HG02981 (cell line): ENCODE results near the gene SAP30BP.

Experiments
- ATAC-seq: cut with Tn5 transposase; IDR thresholded peaks from one replicate; pipeline ENCODE4 v1.9.1; 2021; ENCODE audit warnings: mild to moderate bottlenecking, moderate library complexity; ENCODE audit not compliant: unreplicated experiment

The SAP30BP gene

DNA sequence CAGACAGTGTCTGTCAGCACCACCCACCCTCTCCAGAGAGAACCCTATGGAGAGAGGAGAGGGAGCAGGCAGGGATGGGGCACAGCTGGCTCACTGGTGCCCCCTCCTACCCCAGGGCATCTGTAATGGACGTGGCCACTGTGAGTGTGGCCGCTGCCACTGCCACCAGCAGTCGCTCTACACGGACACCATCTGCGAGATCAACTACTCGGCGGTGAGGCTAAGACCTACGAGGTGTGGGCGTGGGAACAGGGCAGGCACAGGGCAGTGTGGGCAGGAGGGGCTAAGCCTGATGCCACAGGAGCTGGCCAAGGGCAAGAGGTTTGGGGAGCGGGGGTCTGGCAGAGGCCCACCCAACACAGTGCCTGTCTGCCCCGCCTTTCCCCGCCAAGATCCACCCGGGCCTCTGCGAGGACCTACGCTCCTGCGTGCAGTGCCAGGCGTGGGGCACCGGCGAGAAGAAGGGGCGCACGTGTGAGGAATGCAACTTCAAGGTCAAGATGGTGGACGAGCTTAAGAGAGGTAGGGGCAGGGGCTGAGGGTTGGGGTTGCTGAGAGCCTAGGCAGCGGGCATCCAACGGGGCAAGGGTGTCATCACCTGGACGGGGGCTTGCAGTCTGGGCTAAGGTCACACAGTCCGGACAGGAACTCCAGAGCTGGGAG is 69.2 kb downstream of the SAP30BP start:
- no peak for ATAC-seq

DNA sequence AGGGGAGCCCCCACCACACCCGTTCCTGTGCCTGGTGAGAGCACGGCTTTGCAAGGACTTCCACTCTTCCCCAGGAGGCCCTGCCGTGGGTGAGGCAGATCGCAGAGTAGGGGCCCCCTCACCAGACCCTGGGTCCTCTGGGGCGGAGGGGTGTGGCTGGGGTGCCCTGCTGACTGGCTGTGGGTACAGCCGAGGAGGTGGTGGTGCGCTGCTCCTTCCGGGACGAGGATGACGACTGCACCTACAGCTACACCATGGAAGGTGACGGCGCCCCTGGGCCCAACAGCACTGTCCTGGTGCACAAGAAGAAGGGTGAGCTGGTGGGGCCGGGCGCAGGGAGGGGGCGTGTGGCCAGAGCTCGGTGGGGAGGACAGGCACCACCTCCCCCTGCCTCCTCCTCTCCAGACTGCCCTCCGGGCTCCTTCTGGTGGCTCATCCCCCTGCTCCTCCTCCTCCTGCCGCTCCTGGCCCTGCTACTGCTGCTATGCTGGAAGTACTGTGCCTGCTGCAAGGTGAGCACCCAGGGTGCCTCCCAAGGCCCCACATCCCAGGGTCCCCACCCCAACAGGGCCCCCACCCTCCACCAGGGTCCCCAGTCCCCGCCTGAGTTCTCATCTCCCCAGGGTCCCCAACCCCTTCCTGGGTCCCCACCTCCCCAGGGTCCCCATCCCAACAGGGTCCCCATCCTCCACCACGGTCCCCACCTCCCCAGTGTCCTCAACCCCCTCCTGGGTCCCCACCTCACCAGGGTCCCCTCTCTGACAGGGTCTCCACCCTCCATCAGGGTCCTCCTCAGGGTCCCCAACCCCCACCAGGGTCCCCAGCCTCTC is 70.2 kb downstream of the SAP30BP start:
- no peak for ATAC-seq

DNA sequence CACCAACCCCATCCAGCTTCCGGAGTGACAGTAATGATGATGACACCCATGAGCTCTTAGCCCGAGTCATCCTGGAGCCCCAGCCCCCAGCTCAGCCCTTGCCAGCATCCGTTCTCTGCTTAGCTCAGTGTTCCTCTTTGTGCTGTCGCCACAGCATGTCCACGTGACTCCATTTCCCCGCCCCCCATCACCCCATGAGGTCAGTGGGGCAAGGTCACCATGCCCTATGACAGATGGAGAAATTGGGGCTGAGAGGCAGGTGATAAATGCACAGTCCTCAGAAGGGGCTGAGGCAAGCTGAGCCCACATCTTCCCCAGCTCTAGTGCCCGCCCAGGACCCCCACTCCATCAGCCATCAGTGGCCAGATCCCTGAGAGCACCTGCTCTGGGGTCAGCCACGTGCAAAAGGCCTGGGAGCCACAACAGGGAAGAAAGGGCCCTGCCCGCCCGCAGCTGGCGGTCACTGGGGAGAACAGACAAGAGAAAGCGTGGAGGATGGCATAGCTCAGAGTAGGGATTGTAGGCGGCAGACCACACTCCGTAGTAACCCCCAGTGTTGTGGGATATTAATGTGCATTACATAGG is 71.2 kb downstream of the SAP30BP start:
- no peak for ATAC-seq

DNA sequence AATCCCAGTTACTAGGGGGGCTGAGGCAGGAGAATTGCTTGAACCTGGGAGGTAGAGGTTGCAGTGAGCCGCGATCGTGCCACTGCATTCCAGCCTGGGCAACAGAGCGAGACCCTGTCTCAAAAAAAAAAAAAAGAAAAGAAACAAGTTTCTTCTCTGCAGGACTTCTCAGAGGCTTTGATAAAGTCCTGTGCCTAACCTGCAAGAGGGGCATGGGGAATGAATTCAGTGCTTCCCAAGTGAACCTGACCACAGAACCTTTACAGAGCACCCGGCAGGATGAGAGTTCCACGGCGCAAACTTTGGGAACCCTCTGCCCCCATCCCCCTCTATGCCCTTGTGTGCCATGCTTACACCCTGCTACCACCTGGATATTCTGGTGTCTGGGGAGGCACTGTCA is 72.0 kb downstream of the SAP30BP start:
- no peak for ATAC-seq

DNA sequence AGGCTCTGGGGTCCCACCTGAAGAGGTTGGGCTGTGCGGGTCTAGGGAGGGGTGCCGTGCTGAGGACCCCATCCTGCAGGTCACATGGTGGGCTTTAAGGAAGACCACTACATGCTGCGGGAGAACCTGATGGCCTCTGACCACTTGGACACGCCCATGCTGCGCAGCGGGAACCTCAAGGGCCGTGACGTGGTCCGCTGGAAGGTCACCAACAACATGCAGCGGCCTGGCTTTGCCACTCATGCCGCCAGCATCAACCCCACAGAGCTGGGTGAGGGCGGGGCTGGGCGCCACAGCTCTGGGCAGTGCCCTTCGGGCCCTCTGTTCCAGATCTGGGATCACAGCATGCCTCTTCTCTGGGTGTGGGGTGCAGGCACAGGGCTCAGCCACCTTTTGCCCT is 72.7 kb downstream of the SAP30BP start:
- ATAC-seq: no peak

DNA sequence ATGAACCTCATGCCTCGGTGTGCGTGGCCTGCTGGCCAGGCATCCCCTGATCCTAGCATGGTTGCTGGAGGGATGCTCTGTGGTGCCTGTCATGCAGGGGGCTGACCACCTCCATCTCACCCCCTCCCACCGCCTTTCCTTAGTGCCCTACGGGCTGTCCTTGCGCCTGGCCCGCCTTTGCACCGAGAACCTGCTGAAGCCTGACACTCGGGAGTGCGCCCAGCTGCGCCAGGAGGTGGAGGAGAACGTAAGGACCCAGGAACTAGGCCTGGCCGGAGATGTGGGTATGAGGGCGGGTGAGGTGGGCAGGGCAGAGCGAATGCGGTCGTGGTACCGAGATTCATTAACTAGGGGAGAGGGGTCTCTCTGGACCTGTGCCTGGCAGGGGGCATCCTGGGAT is 73.1 kb downstream of the SAP30BP start:
- no peak for ATAC-seq

DNA sequence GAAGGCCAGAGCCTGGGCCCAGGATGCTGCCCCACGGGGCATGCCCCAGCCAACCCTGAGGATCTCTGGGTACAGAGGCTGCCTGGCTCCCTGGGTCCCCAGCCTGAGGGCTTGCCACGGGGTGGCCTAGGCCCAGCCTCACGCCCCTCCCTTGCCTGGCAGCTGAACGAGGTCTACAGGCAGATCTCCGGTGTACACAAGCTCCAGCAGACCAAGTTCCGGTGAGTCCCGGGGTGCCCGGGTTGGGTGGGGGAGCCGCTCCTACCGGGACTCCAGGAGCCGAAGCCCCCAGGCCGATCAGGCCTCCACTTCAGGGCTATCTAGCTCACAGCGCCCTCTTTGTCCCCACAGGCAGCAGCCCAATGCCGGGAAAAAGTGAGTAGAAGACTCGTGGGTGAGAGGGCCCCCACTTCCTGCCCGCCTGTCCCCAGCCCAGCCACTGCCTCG is 73.5 kb downstream of the SAP30BP start:
- no peak for ATAC-seq

DNA sequence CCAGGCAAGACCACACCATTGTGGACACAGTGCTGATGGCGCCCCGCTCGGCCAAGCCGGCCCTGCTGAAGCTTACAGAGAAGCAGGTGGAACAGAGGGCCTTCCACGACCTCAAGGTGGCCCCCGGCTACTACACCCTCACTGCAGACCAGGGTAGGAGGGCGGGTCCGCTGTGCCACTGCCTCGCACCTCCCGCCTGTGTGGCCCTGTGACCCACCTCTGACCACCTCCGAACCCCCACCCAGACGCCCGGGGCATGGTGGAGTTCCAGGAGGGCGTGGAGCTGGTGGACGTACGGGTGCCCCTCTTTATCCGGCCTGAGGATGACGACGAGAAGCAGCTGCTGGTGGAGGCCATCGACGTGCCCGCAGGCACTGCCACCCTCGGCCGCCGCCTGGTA is 75.2 kb downstream of the SAP30BP start:
- ATAC-seq: no peak

DNA sequence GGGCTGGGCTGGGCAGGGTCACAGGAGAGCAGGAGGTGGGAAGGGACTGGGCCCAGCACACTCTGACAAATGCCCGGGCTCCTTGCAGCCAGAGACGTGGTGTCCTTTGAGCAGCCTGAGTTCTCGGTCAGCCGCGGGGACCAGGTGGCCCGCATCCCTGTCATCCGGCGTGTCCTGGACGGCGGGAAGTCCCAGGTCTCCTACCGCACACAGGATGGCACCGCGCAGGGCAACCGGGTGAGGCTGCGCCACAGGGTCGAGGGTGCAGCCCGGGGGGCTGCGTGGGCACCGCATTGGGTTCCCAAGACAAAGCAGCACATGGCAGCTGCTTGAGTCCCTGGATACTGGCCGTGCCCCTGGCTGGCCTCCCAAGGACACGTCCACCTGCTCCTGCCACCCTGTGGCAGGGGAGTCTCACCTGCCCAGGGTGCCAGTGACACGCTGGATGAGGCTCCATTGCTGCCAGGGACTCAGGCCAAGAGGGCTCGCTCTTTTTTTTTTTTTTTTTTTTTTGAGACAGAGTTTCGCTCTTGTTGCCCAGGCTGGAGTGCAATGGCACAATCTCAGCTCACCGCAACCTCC is 76.6 kb downstream of the SAP30BP start:
- no peak for ATAC-seq

DNA sequence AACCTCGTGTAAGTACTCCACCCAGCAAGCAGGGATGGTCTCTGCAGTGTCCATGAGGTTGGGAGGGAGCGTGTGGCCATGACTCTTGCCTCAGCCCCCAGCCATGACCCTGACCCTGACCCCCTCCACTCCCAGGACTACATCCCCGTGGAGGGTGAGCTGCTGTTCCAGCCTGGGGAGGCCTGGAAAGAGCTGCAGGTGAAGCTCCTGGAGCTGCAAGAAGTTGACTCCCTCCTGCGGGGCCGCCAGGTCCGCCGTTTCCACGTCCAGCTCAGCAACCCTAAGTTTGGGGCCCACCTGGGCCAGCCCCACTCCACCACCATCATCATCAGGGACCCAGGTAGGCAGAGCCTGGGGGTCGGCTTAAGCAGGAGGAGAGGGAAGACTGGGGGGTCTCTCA is 81.6 kb downstream of the SAP30BP start:
- no peak for ATAC-seq

DNA sequence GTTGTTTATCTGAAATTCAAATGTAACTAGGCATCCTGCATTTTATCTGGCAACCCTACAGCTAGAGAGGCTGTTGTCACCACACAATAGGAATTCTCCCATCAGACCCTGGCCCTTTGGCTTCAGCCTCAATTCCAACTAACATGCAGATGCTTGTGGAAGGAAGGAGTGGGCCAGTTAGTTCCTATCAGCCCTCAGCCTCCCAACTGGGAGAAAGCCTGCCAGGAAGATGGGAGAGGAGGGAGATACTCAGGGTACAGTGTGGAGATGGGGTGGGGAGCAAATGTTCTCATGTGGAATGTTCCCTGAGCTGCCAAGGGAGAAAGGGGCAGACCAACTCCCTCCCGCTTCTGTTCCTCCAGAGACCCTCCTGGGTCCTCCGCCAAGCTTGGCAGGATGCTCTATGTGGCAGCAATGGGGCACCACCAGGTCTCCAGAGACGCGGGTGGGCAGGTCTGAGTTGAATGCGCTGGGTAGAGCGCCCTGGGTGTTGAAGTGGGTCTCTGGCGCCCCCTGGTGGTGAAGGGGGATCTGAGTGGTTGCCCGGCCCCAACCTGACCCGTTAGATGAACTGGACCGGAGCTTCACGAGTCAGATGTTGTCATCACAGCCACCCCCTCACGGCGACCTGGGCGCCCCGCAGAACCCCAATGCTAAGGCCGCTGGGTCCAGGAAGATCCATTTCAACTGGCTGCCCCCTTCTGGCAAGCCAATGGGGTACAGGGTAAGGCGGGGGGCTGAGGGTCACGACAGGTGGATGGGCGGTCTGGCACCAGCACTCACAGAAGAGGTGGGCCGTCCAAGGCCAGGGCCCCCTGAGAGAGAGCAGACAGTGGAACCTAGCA is 82.6 kb downstream of the SAP30BP start:
- no peak for ATAC-seq

DNA sequence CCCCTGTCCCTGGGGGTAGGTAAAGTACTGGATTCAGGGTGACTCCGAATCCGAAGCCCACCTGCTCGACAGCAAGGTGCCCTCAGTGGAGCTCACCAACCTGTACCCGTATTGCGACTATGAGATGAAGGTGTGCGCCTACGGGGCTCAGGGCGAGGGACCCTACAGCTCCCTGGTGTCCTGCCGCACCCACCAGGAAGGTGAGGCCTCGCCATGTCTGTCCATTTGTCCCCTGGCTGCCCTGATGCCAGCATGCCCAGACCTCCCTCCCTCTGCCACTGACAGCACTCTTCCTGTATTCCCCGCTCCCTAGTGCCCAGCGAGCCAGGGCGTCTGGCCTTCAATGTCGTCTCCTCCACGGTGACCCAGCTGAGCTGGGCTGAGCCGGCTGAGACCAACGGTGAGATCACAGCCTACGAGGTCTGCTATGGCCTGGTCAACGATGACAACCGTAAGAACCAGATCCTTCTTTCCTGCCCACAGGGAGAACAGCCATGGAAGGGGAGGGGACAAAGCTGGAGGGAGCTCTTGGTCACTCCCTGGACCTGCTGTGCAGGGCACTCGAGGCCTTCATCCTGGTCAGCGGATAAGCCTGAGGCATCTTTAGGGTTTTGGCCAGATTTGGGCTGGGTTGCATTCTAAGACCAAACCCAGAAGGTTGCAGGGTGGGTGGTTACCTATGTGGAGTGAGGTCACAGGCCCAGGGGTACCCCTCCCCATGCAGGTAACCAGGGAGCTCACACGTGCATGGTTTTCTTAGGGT is 83.7 kb downstream of the SAP30BP start:
- no peak for ATAC-seq

DNA sequence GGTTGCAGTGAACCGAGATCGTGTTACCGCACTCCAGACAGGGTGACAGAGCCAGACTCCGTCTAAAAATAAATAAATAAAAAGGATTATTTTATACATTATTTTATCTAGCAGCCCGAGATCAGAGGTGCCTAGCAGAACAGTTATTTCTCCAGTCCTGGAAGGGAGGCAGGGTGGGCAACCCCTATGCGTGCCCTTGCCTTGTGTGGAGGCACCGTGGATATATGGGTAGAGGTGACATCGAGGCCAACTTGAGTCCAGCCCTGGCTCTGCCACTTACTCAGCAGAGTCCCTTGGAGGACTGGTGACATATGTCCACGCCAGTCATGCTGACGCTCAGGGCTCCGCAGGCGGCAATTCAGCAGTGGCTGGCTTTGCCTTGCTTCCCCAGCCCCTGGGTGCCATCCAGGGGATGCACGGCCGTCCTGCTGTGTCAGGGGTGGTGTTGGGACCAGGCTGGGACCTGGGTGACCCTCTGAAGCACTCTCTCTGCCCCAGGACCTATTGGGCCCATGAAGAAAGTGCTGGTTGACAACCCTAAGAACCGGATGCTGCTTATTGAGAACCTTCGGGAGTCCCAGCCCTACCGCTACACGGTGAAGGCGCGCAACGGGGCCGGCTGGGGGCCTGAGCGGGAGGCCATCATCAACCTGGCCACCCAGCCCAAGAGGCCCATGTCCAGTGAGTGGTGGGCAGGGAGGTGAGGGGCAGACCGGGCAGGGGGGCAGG is 84.7 kb downstream of the SAP30BP start:
- no peak for ATAC-seq

DNA sequence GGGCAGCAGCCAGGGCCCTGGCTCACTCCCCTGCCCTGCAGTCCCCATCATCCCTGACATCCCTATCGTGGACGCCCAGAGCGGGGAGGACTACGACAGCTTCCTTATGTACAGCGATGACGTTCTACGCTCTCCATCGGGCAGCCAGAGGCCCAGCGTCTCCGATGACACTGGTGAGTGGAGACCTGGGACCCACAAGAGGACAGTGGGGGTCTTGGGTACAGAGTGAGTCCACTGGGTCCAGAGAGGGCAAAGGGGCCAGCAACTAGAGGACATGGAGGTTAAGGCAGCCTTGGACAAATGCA is 85.2 kb downstream of the SAP30BP start:
- ATAC-seq: no peak

DNA sequence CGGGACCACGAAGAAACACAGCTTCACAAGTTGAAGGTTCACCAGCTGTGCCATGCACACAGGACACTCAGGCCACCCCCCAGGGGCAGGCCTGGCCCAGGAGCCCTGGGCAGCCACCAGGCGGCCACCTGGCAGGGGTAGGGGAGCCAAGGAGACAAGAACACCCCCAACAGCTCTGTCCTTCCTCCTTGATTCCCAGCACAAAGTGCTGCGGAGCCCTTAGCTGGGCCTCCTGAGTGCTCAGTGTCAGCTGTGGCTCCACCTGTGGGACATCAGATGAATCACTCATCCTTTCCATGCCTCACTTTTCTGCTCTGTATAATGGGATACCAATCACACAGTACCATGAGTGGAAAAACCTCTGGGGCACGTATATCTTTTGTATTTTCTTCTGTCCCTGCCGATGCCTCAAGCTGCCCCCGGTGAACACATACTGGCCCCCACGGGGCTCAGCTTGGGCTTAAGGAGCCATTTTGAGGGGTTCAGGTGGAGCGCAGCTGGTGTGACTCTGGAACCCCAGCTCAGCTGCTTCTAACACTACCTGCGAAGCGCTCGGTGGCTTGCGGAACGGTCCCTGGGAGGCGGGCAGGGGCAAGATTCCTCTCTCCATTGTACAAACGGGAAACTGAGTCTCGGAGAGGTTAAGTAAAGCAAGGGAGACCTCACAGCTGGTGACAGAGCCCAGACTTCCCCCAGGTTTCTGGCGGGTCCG is 85.8 kb downstream of the SAP30BP start:
- ATAC-seq: no peak

DNA sequence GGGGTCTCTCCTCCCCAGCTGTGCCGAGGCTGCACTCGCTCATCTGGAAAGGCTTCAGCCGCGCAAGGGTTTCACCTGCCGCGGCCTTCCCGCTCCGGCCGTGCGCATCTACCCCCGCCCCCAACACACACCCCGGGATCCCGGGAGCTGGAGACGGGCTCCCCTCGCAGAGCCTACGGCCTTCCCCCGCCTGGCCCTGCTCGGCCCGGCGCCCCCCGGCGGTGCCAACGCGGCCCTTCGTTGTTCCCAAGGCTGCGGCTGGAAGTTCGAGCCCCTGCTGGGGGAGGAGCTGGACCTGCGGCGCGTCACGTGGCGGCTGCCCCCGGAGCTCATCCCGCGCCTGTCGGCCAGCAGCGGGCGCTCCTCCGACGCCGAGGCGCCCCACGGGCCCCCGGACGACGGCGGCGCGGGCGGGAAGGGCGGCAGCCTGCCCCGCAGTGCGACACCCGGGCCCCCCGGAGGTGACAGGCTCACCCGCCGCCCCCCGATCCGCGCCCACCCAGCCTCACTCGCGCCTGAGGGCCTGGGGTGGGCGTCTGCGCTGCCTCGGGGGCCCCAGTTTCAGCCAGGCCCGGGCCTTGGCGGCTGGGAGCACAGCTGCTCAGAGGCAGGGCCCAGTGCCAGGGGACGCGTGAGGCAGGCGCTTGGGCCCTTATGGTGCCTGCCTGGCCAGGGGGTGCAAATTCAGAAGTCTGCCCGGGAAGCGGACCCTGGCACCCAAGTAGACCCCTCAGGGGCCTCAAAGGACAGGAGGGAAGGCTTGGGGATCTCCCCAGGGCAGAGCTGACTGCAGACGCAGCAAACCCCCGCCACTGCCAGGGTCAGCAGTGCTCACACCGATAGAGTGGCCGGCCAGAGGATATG is 86.6 kb downstream of the SAP30BP start:
- no peak for ATAC-seq

DNA sequence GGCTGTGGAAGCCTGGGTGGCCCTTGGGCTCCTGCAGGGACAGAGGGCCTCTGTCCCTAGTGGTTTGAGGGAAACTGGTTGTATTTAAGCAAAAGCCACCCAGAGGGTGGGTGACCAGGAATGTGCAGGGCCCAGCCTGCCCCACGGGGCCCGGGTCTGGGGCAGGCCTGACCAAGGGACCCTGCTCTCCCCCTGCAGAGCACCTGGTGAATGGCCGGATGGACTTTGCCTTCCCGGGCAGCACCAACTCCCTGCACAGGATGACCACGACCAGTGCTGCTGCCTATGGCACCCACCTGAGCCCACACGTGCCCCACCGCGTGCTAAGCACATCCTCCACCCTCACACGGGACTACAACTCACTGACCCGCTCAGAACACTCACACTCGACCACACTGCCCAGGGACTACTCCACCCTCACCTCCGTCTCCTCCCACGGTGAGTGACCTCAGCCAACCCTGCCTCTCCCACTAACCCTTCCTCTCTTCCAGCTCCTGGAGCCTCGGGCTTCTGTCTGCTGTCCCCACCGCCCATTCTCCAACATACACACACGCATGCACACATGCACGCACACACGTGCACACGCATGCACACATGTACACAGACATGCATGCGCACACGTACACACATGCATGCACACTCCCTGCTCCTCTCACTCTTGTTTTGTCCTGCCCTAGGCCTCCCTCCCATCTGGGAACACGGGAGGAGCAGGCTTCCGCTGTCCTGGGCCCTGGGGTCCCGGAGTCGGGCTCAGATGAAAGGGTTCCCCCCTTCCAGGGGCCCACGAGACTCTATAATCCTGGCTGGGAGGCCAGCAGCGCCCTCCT is 87.5 kb downstream of the SAP30BP start:
- ATAC-seq: no peak
